ENCODE data around the gene PARP16.

The PARP16 gene

DNA sequence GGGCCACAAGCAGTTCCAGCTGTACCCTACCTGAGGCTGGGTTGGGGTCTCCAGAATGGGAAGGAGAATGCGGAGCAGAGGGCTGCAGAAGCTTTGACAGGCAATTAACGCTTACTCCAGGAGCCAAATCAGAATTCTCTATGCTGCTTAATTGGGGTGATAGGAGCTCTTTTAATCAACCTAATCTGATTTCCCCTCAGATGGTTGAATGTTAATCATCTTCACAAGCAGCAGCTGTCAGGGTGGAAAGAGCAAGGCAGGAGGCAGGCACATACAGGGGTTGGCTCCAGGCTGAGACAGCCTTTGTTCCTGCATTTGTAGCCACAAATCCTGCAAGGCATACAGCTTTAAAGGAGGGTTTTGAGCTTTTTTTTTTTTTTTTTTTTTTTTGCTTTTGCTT is 78.0 kb downstream of the PARP16 start:
- Histone ChIP-seq H3F3A (ENCODE audit: insufficient read depth, low read length) (no peaks in the 10 kb centered on the region), H3K4me1 (ENCODE audit: insufficient read depth, low read length, severe bottlenecking) (peaks cover 12% of the 10 kb centered on the region), H3K4me3 (ENCODE audit: low read depth, low read length, poor library complexity, severe bottlenecking) (no peak overlapping the region), H3K4me2 (ENCODE audit: low read length) (no peak overlapping the region), H3K36me3 (ENCODE audit: insufficient read depth, low read length) (no peaks in the 10 kb centered on the region), H3K9me3 (ENCODE audit: low read length) (no peaks in the 10 kb centered on the region), H2AFZ (ENCODE audit: low read length) (no peak overlapping the region), H3K9me2 (ENCODE audit: low read depth, low read length) (no peaks in the 10 kb centered on the region), H4K20me1 (ENCODE audit: insufficient read depth, low read length) (no peaks in the 10 kb centered on the region), H3K27ac (ENCODE audit: low read depth, low read length, poor library complexity, severe bottlenecking) (no peak overlapping the region), H3K27me3 (ENCODE audit: insufficient read depth, low read length) (0 out of 2 replicates have a peak, but pooled peaks cover 3% of the 10 kb centered on the region), H3K9ac (ENCODE audit: low read length) (no peak overlapping the region), H3K79me2 (ENCODE audit: insufficient read depth, low read length) (no peaks in the 10 kb centered on the region)
- TF ChIP-seq EZH2 (IDR thresholded peaks at IDR 0.05; ENCODE audit: borderline replicate concordance, low read length), result no peak
- TF ChIP-seq, protein P1, sequence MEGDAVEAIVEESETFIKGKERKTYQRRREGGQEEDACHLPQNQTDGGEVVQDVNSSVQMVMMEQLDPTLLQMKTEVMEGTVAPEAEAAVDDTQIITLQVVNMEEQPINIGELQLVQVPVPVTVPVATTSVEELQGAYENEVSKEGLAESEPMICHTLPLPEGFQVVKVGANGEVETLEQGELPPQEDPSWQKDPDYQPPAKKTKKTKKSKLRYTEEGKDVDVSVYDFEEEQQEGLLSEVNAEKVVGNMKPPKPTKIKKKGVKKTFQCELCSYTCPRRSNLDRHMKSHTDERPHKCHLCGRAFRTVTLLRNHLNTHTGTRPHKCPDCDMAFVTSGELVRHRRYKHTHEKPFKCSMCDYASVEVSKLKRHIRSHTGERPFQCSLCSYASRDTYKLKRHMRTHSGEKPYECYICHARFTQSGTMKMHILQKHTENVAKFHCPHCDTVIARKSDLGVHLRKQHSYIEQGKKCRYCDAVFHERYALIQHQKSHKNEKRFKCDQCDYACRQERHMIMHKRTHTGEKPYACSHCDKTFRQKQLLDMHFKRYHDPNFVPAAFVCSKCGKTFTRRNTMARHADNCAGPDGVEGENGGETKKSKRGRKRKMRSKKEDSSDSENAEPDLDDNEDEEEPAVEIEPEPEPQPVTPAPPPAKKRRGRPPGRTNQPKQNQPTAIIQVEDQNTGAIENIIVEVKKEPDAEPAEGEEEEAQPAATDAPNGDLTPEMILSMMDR (IDR thresholded peaks at IDR 0.05; ENCODE audit: low read length), result no peak
